D721Med (cell line): ENCODE data around the gene MRPL20.

Source experiments
- DNase-seq: peaks from one replicate; pipeline ENCODE4 v3.0.0; 2011; ENCODE audit warnings: low spot score; ENCODE audit not compliant: insufficient read length
- FAIRE-seq: peaks from 2 replicates; lab custom pipeline; 2011; peaks lifted over from hg19 to GRCh38; lab: Jason Lieb, UNC
- CTCF ChIP-seq: IDR thresholded peaks from 2 replicates; pipeline ENCODE4 v1.5.1; 2012; ENCODE audit warnings: mild to moderate bottlenecking, control low read depth; ENCODE audit not compliant: insufficient read depth; ENCODE audit errors: missing control alignments

Gene MRPL20

GRCh38 chr1:1438531-1439381 lies 31.7 kb upstream of the MRPL20 start:
- DNase-seq (no peak), FAIRE-seq (no peak)
- TF ChIP-seq CTCF: no peak

GRCh38 chr1:1437904-1438376 lies 30.8 kb upstream of the MRPL20 start:
- TF ChIP-seq CTCF: no peak
- FAIRE-seq (no peak), DNase-seq (peak; percentile 2)

DNA sequence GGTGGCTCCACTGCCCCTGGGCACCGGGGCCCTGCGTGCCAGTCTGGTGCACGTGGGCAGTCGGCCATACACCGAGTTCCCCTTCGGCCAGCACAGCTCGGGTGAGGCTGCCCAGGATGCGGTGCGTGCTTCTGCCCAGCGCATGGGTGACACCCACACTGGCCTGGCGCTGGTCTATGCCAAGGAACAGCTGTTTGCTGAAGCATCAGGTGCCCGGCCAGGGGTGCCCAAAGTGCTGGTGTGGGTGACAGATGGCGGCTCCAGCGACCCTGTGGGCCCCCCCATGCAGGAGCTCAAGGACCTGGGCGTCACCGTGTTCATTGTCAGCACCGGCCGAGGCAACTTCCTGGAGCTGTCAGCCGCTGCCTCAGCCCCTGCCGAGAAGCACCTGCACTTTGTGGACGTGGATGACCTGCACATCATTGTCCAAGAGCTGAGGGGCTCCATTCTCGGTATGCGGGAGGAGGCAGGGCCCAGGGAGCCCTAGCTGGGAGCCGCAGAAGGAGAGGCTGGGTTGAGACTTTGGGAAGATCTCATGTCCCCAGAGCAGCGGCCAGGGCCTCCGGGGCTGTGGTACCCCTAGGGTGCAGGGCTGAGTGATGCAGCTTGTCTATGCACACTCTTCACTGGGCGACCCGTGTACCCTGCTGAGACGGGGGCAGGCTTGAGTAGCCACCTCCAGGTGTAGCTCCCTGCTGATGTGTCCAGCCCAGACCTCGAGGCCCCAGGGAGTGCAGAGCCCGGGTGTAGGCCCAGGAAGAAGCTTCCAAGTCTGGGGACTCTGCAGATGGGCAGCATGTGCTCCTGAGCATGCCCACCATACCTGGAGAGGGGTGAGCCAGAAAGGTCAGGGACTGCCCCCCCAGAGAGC lies 30.2 kb upstream of the MRPL20 start:
- TF ChIP-seq CTCF: no peak
- DNase-seq (peak; percentile 3), FAIRE-seq (no peak)

DNA sequence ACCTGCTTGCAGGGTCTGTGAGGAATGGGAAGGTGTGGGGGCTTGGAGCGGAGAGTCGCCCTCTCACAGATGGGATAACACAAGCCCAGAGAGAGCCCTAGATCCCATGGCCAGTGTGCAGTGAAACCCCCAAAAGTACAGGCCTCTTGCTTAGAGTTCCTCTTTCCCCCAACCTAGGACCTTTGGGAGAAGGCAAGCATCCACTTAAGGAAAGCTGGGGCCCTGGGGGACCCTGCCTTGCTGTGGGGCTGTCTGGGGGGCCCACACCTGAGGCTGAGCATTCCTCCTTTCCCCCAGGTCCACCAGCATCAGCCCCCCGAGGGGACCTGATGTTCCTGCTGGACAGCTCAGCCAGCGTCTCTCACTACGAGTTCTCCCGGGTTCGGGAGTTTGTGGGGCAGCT lies 29.5 kb upstream of the MRPL20 start:
- TF ChIP-seq CTCF: no peak
- FAIRE-seq (no peak), DNase-seq (no peak)

- FAIRE-seq (no peak), DNase-seq (no peak)
- no peak for TF ChIP-seq CTCF
These were observed 29.0 kb upstream of the MRPL20 start for GRCh38 chr1:1435911-1436629.

DNA sequence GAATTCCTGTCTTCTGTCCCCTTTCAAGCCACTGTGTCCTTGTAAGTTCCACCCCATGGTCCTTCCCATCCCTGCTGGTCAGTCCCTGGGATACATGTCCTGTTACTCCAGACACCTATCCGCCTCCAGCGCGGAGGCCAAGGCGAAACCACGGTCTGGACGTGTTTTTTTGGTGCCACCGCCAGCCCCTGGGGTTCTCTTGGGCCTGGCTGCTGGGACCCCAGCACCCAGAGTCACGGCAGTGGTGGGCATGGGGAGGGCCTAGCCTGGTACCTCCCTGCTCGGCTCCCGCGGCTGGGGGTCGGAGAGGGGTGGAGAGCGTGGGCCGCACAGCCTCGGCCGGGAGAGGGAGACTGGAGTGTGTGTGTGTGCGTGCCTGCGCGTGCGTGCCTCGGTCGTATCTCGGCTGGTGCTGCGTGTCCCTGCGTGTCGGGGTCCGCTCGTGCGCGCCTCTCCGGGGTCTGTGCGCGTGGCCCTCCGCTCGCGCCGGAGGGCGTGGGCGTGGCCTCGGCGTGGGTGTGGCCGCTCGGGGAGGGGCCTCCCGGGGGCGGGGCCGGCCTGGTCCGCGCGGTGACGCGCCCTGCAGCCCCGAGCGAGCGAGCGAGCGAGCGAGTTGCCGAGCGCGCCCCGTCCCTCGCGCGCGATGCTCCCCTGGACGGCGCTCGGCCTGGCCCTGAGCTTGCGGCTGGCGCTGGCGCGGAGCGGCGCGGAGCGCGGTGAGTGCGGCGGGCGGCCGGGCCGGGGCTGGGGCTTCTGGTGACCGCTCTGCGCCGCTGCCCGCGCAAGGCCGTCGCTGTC lies 28.2 kb upstream of the MRPL20 start, which contains the start of gene VWA1:
TSS of gene VWA1 (plus strand) at position 585 of the 798 bp plus-strand sequence. CDS start at position 644, 59 bp downstream.
- DNase-seq (peak; percentile 85), FAIRE-seq (no peak)
- TF ChIP-seq CTCF: no peak
